IPS-18c (cell line): Measurements from ENCODE around the gene ELP4.

Experiments
- H3K4me3 ChIP-seq: 2 replicates; pipeline ENCODE4 v1.7.0; 2013; ENCODE audit warnings: low read depth, mild to moderate bottlenecking, low read length, moderate library complexity; ENCODE audit not compliant: insufficient read depth
- H3K9me3 ChIP-seq: one replicate; pipeline ENCODE4 v1.6.1; 2013; ENCODE audit warnings: mild to moderate bottlenecking, low read length, moderate library complexity; ENCODE audit not compliant: control insufficient read depth, insufficient read depth

Gene ELP4

GRCh38 chr11:31770011-31770700 is 260.6 kb downstream of the ELP4 start:
- H3K4me3 ChIP-seq, result no peak overlapping the region
- H3K9me3 ChIP-seq, result no peaks in the 10 kb centered on the region

DNA sequence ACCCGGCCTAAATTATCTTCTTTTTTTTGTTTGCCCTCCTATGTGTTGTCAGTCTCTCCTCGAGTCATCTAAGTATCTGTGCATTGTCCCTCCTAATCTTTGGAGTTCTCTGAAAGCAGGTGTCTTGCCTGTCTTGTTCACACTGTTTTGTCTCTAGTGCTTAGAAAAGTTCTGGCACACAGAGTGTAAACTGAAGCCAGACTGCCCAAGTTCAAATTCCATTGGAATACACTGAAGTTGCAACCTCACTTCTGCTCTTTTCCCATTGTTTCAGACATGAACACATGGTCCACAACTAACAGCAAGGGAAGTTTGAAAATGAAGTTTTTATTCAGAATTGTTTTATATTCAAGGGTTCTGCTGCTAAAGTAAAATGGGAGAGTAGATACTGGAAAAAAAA is 262.8 kb downstream of the ELP4 start:
- Histone ChIP-seq H3K4me3 (no peak overlapping the region), H3K9me3 (no peaks in the 10 kb centered on the region)

GRCh38 chr11:31779374-31779791 is 269.8 kb downstream of the ELP4 start:
- H3K9me3 ChIP-seq, result no peaks in the 10 kb centered on the region

GRCh38 chr11:31780078-31780477 is 270.5 kb downstream of the ELP4 start:
- H3K4me3 ChIP-seq, result no peak overlapping the region
- H3K9me3 ChIP-seq, result no peaks in the 10 kb centered on the region

More at GRCh38 chr11:31779374-31779791, 269.8 kb downstream of the ELP4 start:
- H3K4me3 ChIP-seq, result no peak overlapping the region

DNA sequence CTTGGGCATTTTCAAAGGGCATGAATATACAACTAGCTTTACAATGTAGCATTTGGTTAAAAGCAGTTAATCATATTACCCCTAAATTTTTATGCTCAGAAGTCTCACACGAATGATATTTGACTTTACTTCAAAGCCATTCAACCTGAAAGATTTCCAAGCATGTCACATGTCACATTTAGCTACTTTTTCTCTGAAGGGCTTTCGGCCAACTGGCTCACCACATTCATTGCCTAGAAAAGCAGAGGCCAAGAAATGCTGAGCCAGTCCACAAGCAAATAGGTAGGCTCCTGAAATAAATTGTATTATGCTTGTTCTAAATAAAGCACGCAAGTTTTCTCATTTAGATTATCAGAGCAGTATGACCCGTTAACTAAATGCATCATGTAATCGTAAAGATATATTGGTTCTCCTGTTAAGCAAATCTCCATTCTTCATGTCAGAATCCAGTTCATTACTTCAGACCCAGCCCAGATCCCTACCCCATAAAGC is 271.0 kb downstream of the ELP4 start:
- Histone ChIP-seq H3K9me3 (no peaks in the 10 kb centered on the region), H3K4me3 (no peak overlapping the region)

- Histone ChIP-seq H3K4me3 (no peak overlapping the region), H3K9me3 (no peaks in the 10 kb centered on the region)
Observed at GRCh38 chr11:31782257-31782656, 272.7 kb downstream of the ELP4 start.

- no peak overlapping the region for H3K4me3 ChIP-seq
Observed at GRCh38 chr11:31783252-31783651, 273.7 kb downstream of the ELP4 start.

GRCh38 chr11:31784611-31785010 is 275.0 kb downstream of the ELP4 start:
- no peak overlapping the region for H3K4me3 ChIP-seq

More at GRCh38 chr11:31783252-31783651, 273.7 kb downstream of the ELP4 start:
- no peaks in the 10 kb centered on the region for H3K9me3 ChIP-seq

GRCh38 chr11:31786996-31787685 is 277.6 kb downstream of the ELP4 start:
- H3K4me3 ChIP-seq, result no peak overlapping the region
- no peaks in the 10 kb centered on the region for H3K9me3 ChIP-seq

More at GRCh38 chr11:31784611-31785010, 275.0 kb downstream of the ELP4 start:
- H3K9me3 ChIP-seq, result no peaks in the 10 kb centered on the region

- H3K9me3 ChIP-seq, result no peaks in the 10 kb centered on the region
- H3K4me3 ChIP-seq, result no peak overlapping the region
Observed at GRCh38 chr11:31788085-31788484, 278.5 kb downstream of the ELP4 start.

DNA sequence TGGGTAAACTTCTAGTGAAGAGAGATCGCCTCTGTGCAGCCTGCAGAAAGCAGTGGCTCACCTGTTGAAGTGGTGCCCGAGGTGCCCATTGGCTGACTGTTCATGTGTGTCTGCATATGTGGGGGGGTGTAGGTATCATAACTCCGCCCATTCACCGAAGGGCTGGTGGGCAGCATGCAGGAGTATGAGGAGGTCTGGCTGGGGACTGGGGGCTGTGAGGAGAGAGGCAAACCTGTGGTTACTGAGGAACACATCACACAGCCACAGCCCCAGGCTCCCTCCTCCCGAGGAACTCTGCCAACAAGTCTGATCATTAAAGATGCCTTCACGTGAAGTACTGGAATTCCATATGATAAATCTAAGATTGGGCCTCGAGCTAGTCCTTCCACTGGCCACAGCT is 281.1 kb downstream of the ELP4 start:
- Histone ChIP-seq H3K9me3 (no peaks in the 10 kb centered on the region), H3K4me3 (no peak overlapping the region)

- H3K4me3 ChIP-seq, result no peak overlapping the region
- H3K9me3 ChIP-seq, result no peaks in the 10 kb centered on the region
Observed at GRCh38 chr11:31792036-31792435, 282.5 kb downstream of the ELP4 start.

DNA sequence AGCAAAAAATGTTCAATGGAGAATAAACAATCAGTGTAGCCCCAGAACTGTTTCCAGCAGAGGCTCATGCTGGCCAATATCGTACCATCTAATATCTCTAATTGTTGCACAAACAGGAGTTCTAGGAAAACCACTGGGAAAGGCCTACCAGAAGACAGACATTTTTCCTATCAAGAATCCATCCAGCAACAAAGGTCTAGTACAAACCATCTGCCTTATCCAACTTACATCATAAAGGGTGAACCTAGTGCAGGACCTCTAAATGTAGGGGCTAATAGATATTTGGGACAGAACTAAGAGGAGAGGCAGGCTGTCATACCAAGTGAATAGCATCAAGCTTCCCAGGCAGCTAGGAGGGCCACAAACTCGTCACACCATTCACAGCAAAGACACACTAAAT is 282.9 kb downstream of the ELP4 start:
- H3K9me3 ChIP-seq, result no peaks in the 10 kb centered on the region
- H3K4me3 ChIP-seq, result no peak overlapping the region

- no peaks in the 10 kb centered on the region for H3K9me3 ChIP-seq
- no peak overlapping the region for H3K4me3 ChIP-seq
Observed at GRCh38 chr11:31793264-31793663, 283.7 kb downstream of the ELP4 start.

DNA sequence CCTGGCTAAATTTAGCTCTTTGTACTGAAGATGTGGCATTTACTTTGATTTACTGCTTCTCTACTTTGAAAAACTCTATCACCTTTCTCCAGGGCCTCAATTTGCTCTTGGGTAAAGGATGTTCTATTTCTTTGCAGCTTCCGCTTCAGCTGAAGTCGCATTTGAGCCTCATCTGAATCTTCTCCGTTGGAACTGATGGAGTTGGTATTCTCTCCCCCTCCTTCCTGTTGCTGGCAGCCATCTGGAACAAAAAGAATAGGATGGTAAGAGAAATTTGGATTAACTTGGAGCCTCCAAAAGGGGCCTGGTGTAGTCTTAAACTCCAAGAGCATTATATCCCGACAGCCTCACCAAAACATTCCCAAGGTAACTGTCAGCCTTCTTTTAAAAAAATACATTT is 285.0 kb downstream of the ELP4 start:
- H3K4me3 ChIP-seq, result no peak overlapping the region
- H3K9me3 ChIP-seq, result no peaks in the 10 kb centered on the region

- Histone ChIP-seq H3K9me3 (no peaks in the 10 kb centered on the region), H3K4me3 (no peak overlapping the region)
Observed at GRCh38 chr11:31795706-31796498, 286.3 kb downstream of the ELP4 start.

GRCh38 chr11:31796499-31797189 is 287.1 kb downstream of the ELP4 start:
- H3K9me3 ChIP-seq, result no peaks in the 10 kb centered on the region
- no peak overlapping the region for H3K4me3 ChIP-seq
